Measurements from ENCODE around the gene PODXL2. TPM values are rescaled to one million over a fixed set of nuclear protein-coding genes. Genes with fewer than 3 reads are reported as not detected.

PODXL2 gene
- total RNA-seq, 3 donors from 2014 or later: 8.8 to 10.6 (median 8.8) TPM

DNA sequence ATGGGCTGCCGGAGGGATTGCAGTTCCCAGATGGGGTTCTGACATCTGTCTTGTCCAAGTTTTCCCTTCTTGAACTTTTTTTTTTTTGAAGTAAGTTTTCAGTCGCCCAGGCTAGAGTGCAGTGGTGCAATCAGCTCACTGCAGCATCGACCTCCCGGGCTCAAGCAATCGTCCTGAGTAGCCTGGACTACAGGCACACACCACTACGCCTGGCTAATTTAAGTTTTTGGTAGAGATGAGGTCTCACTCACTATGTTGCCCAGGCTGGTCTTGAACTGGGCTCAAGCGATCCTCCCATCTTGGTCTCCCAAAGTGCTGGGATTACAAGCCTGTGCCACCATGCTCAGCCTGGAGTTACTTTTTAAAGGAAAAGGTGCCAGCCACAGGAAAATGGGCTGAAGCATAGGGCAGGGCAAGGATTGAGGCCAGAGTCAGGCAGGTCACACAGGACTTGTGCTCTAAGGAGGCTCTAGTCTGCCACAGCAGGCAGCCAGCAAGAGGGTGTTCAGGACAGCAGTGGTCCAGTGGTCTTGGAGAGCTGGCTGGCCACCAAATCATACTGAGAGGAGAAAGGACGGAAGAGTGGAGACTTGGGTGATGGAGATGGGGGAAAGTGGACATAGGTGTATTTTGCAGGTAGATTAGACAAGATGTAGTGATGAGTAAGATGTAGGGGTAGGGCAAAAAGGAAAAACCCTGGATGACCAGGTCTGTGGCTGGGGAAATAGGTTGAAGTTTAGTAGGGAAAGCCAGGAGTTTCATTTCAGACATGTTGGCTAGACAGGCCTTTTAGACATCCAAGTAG is 6.0 kb upstream of the PODXL2 start:
- intact Hi-C loops (cut with DNase I; ENCODE audit: low total_unique reads): no loop called here
- no peaks in the 10 kb centered on the region for H3K27me3 ChIP-seq
- no peaks in the 10 kb centered on the region for H3K36me3 ChIP-seq
- no peaks in the 10 kb centered on the region for H3K9me3 ChIP-seq
- H3K27ac ChIP-seq: no peak overlapping the region
- H3K4me3 ChIP-seq: no peak overlapping the region
- no peaks in the 10 kb centered on the region for H3K4me1 ChIP-seq
- TF ChIP-seq POLR2AphosphoS5 (IDR thresholded peaks at IDR 0.05): no peak
- TF ChIP-seq POLR2A (IDR thresholded peaks at IDR 0.05): no peak
- TF ChIP-seq, protein P1, sequence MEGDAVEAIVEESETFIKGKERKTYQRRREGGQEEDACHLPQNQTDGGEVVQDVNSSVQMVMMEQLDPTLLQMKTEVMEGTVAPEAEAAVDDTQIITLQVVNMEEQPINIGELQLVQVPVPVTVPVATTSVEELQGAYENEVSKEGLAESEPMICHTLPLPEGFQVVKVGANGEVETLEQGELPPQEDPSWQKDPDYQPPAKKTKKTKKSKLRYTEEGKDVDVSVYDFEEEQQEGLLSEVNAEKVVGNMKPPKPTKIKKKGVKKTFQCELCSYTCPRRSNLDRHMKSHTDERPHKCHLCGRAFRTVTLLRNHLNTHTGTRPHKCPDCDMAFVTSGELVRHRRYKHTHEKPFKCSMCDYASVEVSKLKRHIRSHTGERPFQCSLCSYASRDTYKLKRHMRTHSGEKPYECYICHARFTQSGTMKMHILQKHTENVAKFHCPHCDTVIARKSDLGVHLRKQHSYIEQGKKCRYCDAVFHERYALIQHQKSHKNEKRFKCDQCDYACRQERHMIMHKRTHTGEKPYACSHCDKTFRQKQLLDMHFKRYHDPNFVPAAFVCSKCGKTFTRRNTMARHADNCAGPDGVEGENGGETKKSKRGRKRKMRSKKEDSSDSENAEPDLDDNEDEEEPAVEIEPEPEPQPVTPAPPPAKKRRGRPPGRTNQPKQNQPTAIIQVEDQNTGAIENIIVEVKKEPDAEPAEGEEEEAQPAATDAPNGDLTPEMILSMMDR (IDR thresholded peaks at IDR 0.05): no peak
- DNase-seq (ENCODE audit: low spot score in 2 of 2): no peak

DNA sequence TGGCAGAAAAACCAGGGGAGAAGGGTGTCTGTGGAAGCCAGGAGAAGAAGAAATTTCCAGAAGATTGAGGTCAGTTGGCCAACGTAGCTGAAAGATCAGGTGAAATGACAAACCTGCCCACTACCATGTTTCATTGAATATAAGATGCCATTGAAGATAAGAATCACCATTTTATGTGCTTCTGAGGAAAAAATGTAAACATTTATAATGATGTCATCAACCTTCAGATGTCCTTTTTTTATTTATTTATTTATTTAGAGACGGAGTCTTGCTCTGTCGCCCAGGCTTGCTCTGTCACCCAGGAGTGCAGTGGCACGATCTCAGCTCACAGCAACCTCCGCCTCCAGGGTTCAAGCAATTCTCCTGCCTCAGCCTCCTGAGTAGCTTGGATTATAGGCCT is 4.9 kb upstream of the PODXL2 start:
- no peak for TF ChIP-seq POLR2A (IDR thresholded peaks at IDR 0.05)
- no peak for TF ChIP-seq POLR2AphosphoS5 (IDR thresholded peaks at IDR 0.05)
- Histone ChIP-seq H3K9me3 (no peaks in the 10 kb centered on the region), H3K27me3 (no peaks in the 10 kb centered on the region), H3K36me3 (no peaks in the 10 kb centered on the region), H3K4me3 (no peak overlapping the region), H3K4me1 (no peaks in the 10 kb centered on the region), H3K27ac (no peak overlapping the region)
- intact Hi-C loops (cut with DNase I; ENCODE audit: low total_unique reads): no loop called here
- DNase-seq (ENCODE audit: low spot score in 2 of 2): no peak

DNA sequence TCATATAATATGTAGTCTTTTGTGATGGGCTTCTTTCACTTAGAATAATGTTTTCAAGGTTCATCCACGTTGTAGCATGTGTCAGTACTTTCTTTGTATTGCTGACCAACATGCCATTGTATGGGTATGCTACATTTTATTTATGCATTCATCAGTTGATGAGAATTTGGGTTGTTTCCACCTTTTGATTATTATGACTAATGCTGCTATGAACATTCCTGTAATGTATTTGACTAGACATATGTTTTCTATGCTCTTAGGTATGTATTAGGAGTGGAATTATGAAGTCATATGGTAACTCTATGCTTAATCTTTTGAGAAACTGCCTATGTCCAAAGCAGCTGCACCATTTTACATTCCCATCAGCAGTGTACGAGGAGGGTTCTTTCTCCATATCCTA is 3.2 kb upstream of the PODXL2 start:
- Histone ChIP-seq H3K9me3 (no peaks in the 10 kb centered on the region), H3K4me1 (peaks cover 6 to 9% of the 10 kb centered on the region in 2 donors), H3K27ac (no peak overlapping the region), H3K4me3 (no peak overlapping the region), H3K36me3 (no peaks in the 10 kb centered on the region), H3K27me3 (no peaks in the 10 kb centered on the region)
- intact Hi-C loops (cut with DNase I; ENCODE audit: low total_unique reads): no loop called here
- TF ChIP-seq, protein P1 (IDR thresholded peaks at IDR 0.05): no peak
- TF ChIP-seq POLR2AphosphoS5 (IDR thresholded peaks at IDR 0.05) (no peak), POLR2A (IDR thresholded peaks at IDR 0.05) (no peak)
- no peak for DNase-seq (ENCODE audit: low spot score in 2 of 2)

GRCh38 chr3:127628426-127628787 is 578 bp upstream of the PODXL2 start:
- intact Hi-C loops (cut with DNase I; ENCODE audit: low total_unique reads): no loop called here
- no peaks in the 10 kb centered on the region for H3K36me3 ChIP-seq
- no peaks in the 10 kb centered on the region for H3K27me3 ChIP-seq
- peaks cover 6 to 9% of the 10 kb centered on the region in 2 donors for H3K4me1 ChIP-seq
- no peak for DNase-seq (ENCODE audit: low spot score in 2 of 2)
- no peaks in the 10 kb centered on the region for H3K9me3 ChIP-seq
- TF ChIP-seq, protein P1 (IDR thresholded peaks at IDR 0.05): no peak
- TF ChIP-seq POLR2A (IDR thresholded peaks at IDR 0.05) (no peak), POLR2AphosphoS5 (IDR thresholded peaks at IDR 0.05) (no peak)
- H3K27ac ChIP-seq: no peak overlapping the region
- peak overlapping the region in 2 of 3 donors; percentile 57 to 72 for H3K4me3 ChIP-seq

DNA sequence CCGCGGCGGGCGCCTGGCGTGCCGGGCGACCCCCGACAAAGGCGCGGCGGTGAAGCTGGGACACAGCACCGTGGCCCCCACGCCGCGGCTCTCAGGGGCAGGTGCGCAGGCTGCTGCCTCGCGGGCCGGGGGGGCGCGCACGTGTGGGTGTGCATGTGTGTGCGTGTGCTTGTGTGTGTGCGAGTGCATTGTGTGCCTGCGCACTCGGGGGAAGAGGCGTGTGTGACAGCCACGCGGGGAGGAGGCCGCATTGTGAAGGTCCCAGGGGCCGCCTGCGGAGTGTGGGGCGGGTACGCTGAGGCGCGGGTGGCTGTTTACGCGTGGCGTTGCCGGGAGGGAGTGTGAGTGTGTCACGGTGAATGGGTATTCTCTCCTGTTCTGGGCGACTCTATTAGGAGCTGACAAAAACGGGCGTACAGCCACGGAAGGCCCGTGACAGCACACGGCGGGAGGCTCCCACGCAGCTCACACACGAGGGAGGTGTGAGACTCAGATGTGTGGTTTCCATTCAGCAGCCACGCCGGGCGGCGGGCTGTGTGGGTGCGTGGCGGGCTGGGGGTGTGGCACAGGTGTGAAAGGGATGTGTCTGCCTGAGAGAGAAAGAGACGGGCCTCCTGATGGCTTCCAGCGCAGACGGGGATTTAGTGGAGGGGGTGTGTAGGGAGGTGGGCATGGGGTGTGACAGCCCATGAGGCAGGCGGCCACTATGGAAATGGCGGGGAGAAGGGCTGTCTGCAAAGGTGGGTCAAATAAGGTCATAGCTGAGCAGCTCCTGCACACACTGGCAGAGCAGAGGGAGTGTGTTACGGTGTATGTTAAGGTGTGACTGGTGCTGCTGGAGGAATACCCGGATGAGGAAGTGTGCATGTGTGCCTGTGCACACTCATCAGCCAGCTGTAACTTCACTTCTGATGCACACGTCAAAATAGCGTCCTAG is 750 bp downstream of the PODXL2 start:
- TF ChIP-seq POLR2A (IDR thresholded peaks at IDR 0.05) (no peak), POLR2AphosphoS5 (IDR thresholded peaks at IDR 0.05) (no peak)
- TF ChIP-seq, protein P1 (IDR thresholded peaks at IDR 0.05): no peak
- Histone ChIP-seq H3K27me3 (no peaks in the 10 kb centered on the region), H3K4me3 (peak overlapping the region; percentile 28 to 72 (median 57)), H3K9me3 (no peaks in the 10 kb centered on the region), H3K4me1 (peaks cover 6 to 9% of the 10 kb centered on the region in 2 donors), H3K27ac (no peak overlapping the region), H3K36me3 (no peaks in the 10 kb centered on the region)
- intact Hi-C loops (cut with DNase I; ENCODE audit: low total_unique reads): no loop called here
- DNase-seq (ENCODE audit: low spot score in 2 of 2): no peak

Data from breast epithelium (tissue), 4 donors.